HG03280 (cell line): ENCODE data around the gene HPGDS.

Source experiments
- ATAC-seq: cut with Tn5 transposase; IDR thresholded peaks from one replicate; pipeline ENCODE4 v1.9.1; 2021; ENCODE audit warnings: mild to moderate bottlenecking, moderate library complexity; ENCODE audit not compliant: unreplicated experiment

Gene HPGDS

GRCh38 chr4:94262163-94263016, 80.2 kb downstream of the HPGDS start:
- ATAC-seq, result no peak

GRCh38 chr4:94256828-94257227, 85.8 kb downstream of the HPGDS start:
- ATAC-seq, result no peak

GRCh38 chr4:94256144-94256783, 86.4 kb downstream of the HPGDS start:
- no peak for ATAC-seq

GRCh38 chr4:94253036-94253435, 89.6 kb downstream of the HPGDS start:
- ATAC-seq, result no peak

- no peak for ATAC-seq
These were observed 91.5 kb downstream of the HPGDS start for GRCh38 chr4:94251094-94251493.
